CD14-positive monocyte (primary cell): ENCODE data around the gene OIT3. TPM values are rescaled to one million over a fixed set of nuclear protein-coding genes. Genes with fewer than 3 reads are reported as not detected.

Experiments used
- DNase-seq, 3 donors: peaks; one replicate each; pipeline ENCODE4 v3.0.0-alpha.2; 2011 to 2022
- H2AFZ ChIP-seq: 2 replicates; pipeline ENCODE4 v1.6.0; 2012; ENCODE audit warnings: mild to moderate bottlenecking, low read depth, low read length, inconsistent platforms; ENCODE audit not compliant: insufficient read depth, poor library complexity, severe bottlenecking
- H3K27ac ChIP-seq, 2 donors: 1 replicate in 1 of 2; 2 replicates in 1 of 2; pipeline ENCODE4 v1.5.1; 2012 to 2013; ENCODE audit warnings: low read length in 2 of 2, control low read depth in 1 of 2, inconsistent platforms in 1 of 2, low read depth in 1 of 2, mild to moderate bottlenecking in 1 of 2
- H3K27me3 ChIP-seq, 2 donors: one replicate each; pipeline versions ENCODE4 v1.6.0 to v1.6.1; 2011 to 2013; ENCODE audit warnings: low read length in 2 of 2; ENCODE audit not compliant: control insufficient read depth in 2 of 2, insufficient read depth in 2 of 2
- H3K36me3 ChIP-seq, 2 donors: replicated peaks in 1 of 2; 1 replicate in 1 of 2; 2 replicates in 1 of 2; pipeline versions ENCODE4 v1.5.1 to v1.6.1; 2012 to 2013; ENCODE audit warnings: low read length in 2 of 2, control low read depth in 1 of 2, inconsistent platforms in 1 of 2, mild to moderate bottlenecking in 1 of 2; ENCODE audit not compliant: insufficient read depth in 2 of 2, control insufficient read depth in 1 of 2
- H3K4me1 ChIP-seq, 2 donors: 1 replicate in 1 of 2; 2 replicates in 1 of 2; pipeline versions ENCODE4 v1.5.1 to v1.6.1; 2012 to 2013; ENCODE audit warnings: low read length in 2 of 2, control low read depth in 1 of 2, inconsistent platforms in 1 of 2, mild to moderate bottlenecking in 1 of 2, moderate library complexity in 1 of 2; ENCODE audit not compliant: insufficient read depth in 2 of 2, control insufficient read depth in 1 of 2
- H3K4me2 ChIP-seq: replicated peaks from 2 replicates; pipeline ENCODE3; 2012; ENCODE audit warnings: low read length, moderate library complexity, mild to moderate bottlenecking; ENCODE audit not compliant: poor library complexity, severe bottlenecking; ENCODE audit errors: extremely low read depth
- H3K4me3 ChIP-seq, 3 experiments: fragments of 200-600 bp in 1 of 3; sonication (generic) in 1 of 3; replicated peaks in 1 of 3; 1 replicate in 2 of 3; 2 replicates in 1 of 3; pipeline ENCODE4 v1.5.1; 2011 to 2013; ENCODE audit warnings: low read length in 3 of 3, mild to moderate bottlenecking in 3 of 3, control low read depth in 2 of 3, low read depth in 2 of 3, inconsistent platforms in 1 of 3, moderate library complexity in 1 of 3
- H3K79me2 ChIP-seq: 2 replicates; pipeline ENCODE4 v1.6.0; 2012; ENCODE audit warnings: mild to moderate bottlenecking, control low read depth, inconsistent platforms, low read length, moderate library complexity; ENCODE audit not compliant: insufficient read depth
- H3K9ac ChIP-seq: 2 replicates; pipeline ENCODE4 v1.6.0; 2017; ENCODE audit warnings: low read length, mild to moderate bottlenecking; ENCODE audit not compliant: insufficient read depth, poor library complexity, severe bottlenecking
- H3K9me3 ChIP-seq, 2 donors: replicated peaks in 1 of 2; 1 replicate in 1 of 2; 2 replicates in 1 of 2; pipeline versions ENCODE4 v1.5.1 to v1.6.1; 2012 to 2013; ENCODE audit warnings: low read length in 2 of 2, control low read depth in 1 of 2; ENCODE audit not compliant: control insufficient read depth in 1 of 2, insufficient read depth in 1 of 2
- H4K20me1 ChIP-seq: 2 replicates; pipeline ENCODE4 v1.6.0; 2012; ENCODE audit warnings: mild to moderate bottlenecking, low read length, control low read depth, moderate library complexity; ENCODE audit not compliant: insufficient read depth
- H3K27ac Mint-ChIP-seq, 7 donors: one replicate each; pipeline ENCODE4 v1.8.0; 2020; ENCODE audit warnings: mild to moderate bottlenecking in 7 of 7, mixed read lengths in 7 of 7, moderate library complexity in 6 of 7, inconsistent platforms in 2 of 7
- H3K27me3 Mint-ChIP-seq, 3 donors: one replicate each; pipeline ENCODE4 v1.8.0; 2021 to 2022; ENCODE audit warnings: low read depth in 3 of 3, mild to moderate bottlenecking in 3 of 3, mixed read lengths in 3 of 3, moderate library complexity in 3 of 3, inconsistent platforms in 1 of 3
- H3K36me3 Mint-ChIP-seq, 2 donors: one replicate each; pipeline ENCODE4 v1.8.0; 2020; ENCODE audit warnings: mixed read lengths in 2 of 2, inconsistent platforms in 1 of 2, mild to moderate bottlenecking in 1 of 2
- H3K4me1 Mint-ChIP-seq: one replicate; pipeline ENCODE4 v1.8.0; 2020; ENCODE audit warnings: mild to moderate bottlenecking, mixed read lengths
- H3K4me3 Mint-ChIP-seq, 2 donors: one replicate each; pipeline ENCODE4 v1.8.0; 2020; ENCODE audit warnings: mild to moderate bottlenecking in 2 of 2, mixed read lengths in 2 of 2, moderate library complexity in 1 of 2
- H3K9me3 Mint-ChIP-seq, 7 donors: one replicate each; pipeline ENCODE4 v1.8.0; 2020 to 2022; ENCODE audit warnings: mixed read lengths in 7 of 7, mild to moderate bottlenecking in 6 of 7, moderate library complexity in 6 of 7, inconsistent platforms in 2 of 7
- CTCF ChIP-seq: fragments of 200-600 bp; IDR thresholded peaks from one replicate; pipeline ENCODE4 v1.8.0; 2022; ENCODE audit warnings: antibody characterized with exemption, mild to moderate bottlenecking
- WGBS: methylation state at CpG from one replicate; pipeline ENCODE4 v1.1.5; 2013; ENCODE audit warnings: missing lambda C conversion rate; ENCODE audit not compliant: insufficient coverage; 5-methylcytosine and 5-hydroxymethylcytosine counted together
- intact Hi-C, 2 donors: fragments of 100-400 bp; cut with micrococcal nuclease; formaldehyde crosslinking; loops; one replicate each; pipeline versions ENCODE4 v1.15.0 to v1.15.1; 2023
- polyA plus RNA-seq, 3 donors: library from polyadenylated mRNA; depleted of rRNA in 1 of 3; unstranded in 2 of 3; stranded (reverse) in 1 of 3; fragments of 300-500 nt in 2 of 3; fragments of >200 nt in 1 of 3; fragmentation: Illumina TruSeq in 2 of 3; gene quantifications; 1 replicate in 2 of 3; 2 replicates in 1 of 3; pipeline ENCODE4 v1.2.3, GENCODE V29; 2012 to 2021

The OIT3 gene
- polyA plus RNA-seq, 3 donors, result 0.08 TPM; not detected in 2

- Histone ChIP-seq H3K4me3 (no peak overlapping the region), H3K9ac (no peak overlapping the region), H4K20me1 (no peaks in the 10 kb centered on the region), H3K27me3 (no peaks in the 10 kb centered on the region), H3K27ac (no peak overlapping the region), H2AFZ (no peak overlapping the region), H3K4me1 (peaks cover 6 to 11% of the 10 kb centered on the region in 2 donors), H3K4me2 (no peak overlapping the region), H3K36me3 (peaks cover 15 to 56% of the 10 kb centered on the region in 2 donors), H3K79me2 (no peaks in the 10 kb centered on the region), H3K9me3 (no peaks in the 10 kb centered on the region)
- intact Hi-C loops, result no loop called here
- Mint-ChIP-seq H3K27me3 (peaks cover 0 to 2% (median 0%) of the 10 kb centered on the region in 3 donors), H3K36me3 (peaks cover 44 to 62% of the 10 kb centered on the region in 2 donors), H3K4me3 (no peak overlapping the region), H3K27ac (peak overlapping the region in 1 of 7 donors; percentile 49), H3K9me3 (peaks cover 0 to 5% (median 2%) of the 10 kb centered on the region in 7 donors), H3K4me1 (peaks cover 9% of the 10 kb centered on the region)
- WGBS, result no CpG with 5 or more reads among the region's 2 CpGs
- DNase-seq, result no peak
- TF ChIP-seq CTCF, result no peak
Observed at GRCh38 chr10:72885953-72886352, 7.6 kb upstream of the OIT3 start.

GRCh38 chr10:72886621-72887020 lies 6.9 kb upstream of the OIT3 start:
- peak overlapping the region in 1 of 2 donors; percentile 67 for H3K27ac ChIP-seq
- peak overlapping the region; percentile 65 for H2AFZ ChIP-seq
- WGBS, result no CpG with 5 or more reads among the region's 1 CpG
- H4K20me1 ChIP-seq, result no peaks in the 10 kb centered on the region
- H3K36me3 Mint-ChIP-seq, result peaks cover 42 to 57% of the 10 kb centered on the region in 2 donors
- intact Hi-C loops, result no loop called here
- H3K27ac Mint-ChIP-seq, result peak overlapping the region in 1 of 7 donors; percentile 48
- peak overlapping the region; percentile 45 for H3K9ac ChIP-seq
- H3K9me3 ChIP-seq, result no peaks in the 10 kb centered on the region
- H3K9me3 Mint-ChIP-seq, result peaks cover 0 to 5% (median 2%) of the 10 kb centered on the region in 7 donors
- H3K27me3 Mint-ChIP-seq, result peaks cover 0 to 2% (median 0%) of the 10 kb centered on the region in 3 donors
- H3K4me2 ChIP-seq, result peak overlapping the region; percentile 71
- DNase-seq, result no peak
- peak overlapping the region; percentile 77 to 88 for H3K4me3 Mint-ChIP-seq
- peaks cover 15 to 50% of the 10 kb centered on the region in 2 donors for H3K36me3 ChIP-seq
- peaks cover 6 to 11% of the 10 kb centered on the region in 2 donors for H3K4me1 ChIP-seq
- H3K27me3 ChIP-seq, result no peaks in the 10 kb centered on the region
- TF ChIP-seq CTCF, result no peak
- H3K4me3 ChIP-seq, result peak overlapping the region in 1 of 3 experiments; percentile 74
- H3K4me1 Mint-ChIP-seq, result peaks cover 9% of the 10 kb centered on the region
- H3K79me2 ChIP-seq, result no peaks in the 10 kb centered on the region
